BE2C (cell line): ENCODE data around the gene TTF1.

Source experiments
- DNase-seq: peaks from one replicate; pipeline ENCODE4 v3.0.0-alpha.2; 2020
- H3K27me3 ChIP-seq: fragments of 250-450 bp; sonication (Bioruptor Pico); 2 replicates; pipeline ENCODE4 v1.5.1; 2020; ENCODE audit warnings: mild to moderate bottlenecking
- H3K36me3 ChIP-seq: fragments of 250-450 bp; sonication (Bioruptor Pico); 2 replicates; pipeline ENCODE4 v1.5.1; 2020; ENCODE audit warnings: mild to moderate bottlenecking
- H3K4me1 ChIP-seq: fragments of 250-450 bp; sonication (Bioruptor Pico); 2 replicates; pipeline ENCODE4 v1.5.1; 2020
- H3K4me3 ChIP-seq: 2 replicates; pipeline ENCODE4 v1.5.1; 2011; ENCODE audit warnings: low read depth, low read length
- H3K9me3 ChIP-seq: fragments of 250-450 bp; sonication (Bioruptor Pico); 2 replicates; pipeline ENCODE4 v1.5.1; 2020
- TF ChIP-seq, protein P1 (sequence below): IDR thresholded peaks from 2 replicates; pipeline ENCODE4 v1.5.1; 2012; ENCODE audit warnings: mild to moderate bottlenecking, low read depth, low read length

TTF1 gene

GRCh38 chr9:132426639-132427414, 20.2 kb upstream of the TTF1 start:
- Histone ChIP-seq H3K9me3 (no peaks in the 10 kb centered on the region), H3K4me1 (peaks cover 5% of the 10 kb centered on the region), H3K36me3 (no peaks in the 10 kb centered on the region), H3K27me3 (no peaks in the 10 kb centered on the region), H3K4me3 (no peak overlapping the region)
- DNase-seq: no peak
- TF ChIP-seq, protein P1, sequence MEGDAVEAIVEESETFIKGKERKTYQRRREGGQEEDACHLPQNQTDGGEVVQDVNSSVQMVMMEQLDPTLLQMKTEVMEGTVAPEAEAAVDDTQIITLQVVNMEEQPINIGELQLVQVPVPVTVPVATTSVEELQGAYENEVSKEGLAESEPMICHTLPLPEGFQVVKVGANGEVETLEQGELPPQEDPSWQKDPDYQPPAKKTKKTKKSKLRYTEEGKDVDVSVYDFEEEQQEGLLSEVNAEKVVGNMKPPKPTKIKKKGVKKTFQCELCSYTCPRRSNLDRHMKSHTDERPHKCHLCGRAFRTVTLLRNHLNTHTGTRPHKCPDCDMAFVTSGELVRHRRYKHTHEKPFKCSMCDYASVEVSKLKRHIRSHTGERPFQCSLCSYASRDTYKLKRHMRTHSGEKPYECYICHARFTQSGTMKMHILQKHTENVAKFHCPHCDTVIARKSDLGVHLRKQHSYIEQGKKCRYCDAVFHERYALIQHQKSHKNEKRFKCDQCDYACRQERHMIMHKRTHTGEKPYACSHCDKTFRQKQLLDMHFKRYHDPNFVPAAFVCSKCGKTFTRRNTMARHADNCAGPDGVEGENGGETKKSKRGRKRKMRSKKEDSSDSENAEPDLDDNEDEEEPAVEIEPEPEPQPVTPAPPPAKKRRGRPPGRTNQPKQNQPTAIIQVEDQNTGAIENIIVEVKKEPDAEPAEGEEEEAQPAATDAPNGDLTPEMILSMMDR: no peak

GRCh38 chr9:132425675-132426062, 19.0 kb upstream of the TTF1 start:
- DNase-seq: no peak
- Histone ChIP-seq H3K4me1 (peaks cover 5% of the 10 kb centered on the region), H3K9me3 (no peaks in the 10 kb centered on the region), H3K27me3 (no peaks in the 10 kb centered on the region), H3K36me3 (no peaks in the 10 kb centered on the region), H3K4me3 (no peak overlapping the region)
- TF ChIP-seq, protein P1: no peak

GRCh38 chr9:132424857-132425674, 18.4 kb upstream of the TTF1 start:
- H3K4me3 ChIP-seq: no peak overlapping the region
- TF ChIP-seq, protein P1: no peak
- peaks cover 5% of the 10 kb centered on the region for H3K4me1 ChIP-seq
- H3K9me3 ChIP-seq: no peaks in the 10 kb centered on the region
- H3K27me3 ChIP-seq: no peaks in the 10 kb centered on the region
- no peaks in the 10 kb centered on the region for H3K36me3 ChIP-seq
- DNase-seq: no peak

GRCh38 chr9:132423503-132423902, 16.9 kb upstream of the TTF1 start:
- Histone ChIP-seq H3K4me1 (peaks cover 5% of the 10 kb centered on the region), H3K36me3 (no peaks in the 10 kb centered on the region), H3K4me3 (no peak overlapping the region), H3K27me3 (no peaks in the 10 kb centered on the region), H3K9me3 (no peaks in the 10 kb centered on the region)
- TF ChIP-seq, protein P1: no peak
- DNase-seq: peak; percentile 24

GRCh38 chr9:132422574-132422973, 15.9 kb upstream of the TTF1 start:
- Histone ChIP-seq H3K4me1 (peaks cover 5% of the 10 kb centered on the region), H3K9me3 (no peaks in the 10 kb centered on the region), H3K36me3 (no peaks in the 10 kb centered on the region), H3K27me3 (no peaks in the 10 kb centered on the region), H3K4me3 (no peak overlapping the region)
- TF ChIP-seq, protein P1: no peak
- no peak for DNase-seq
